BLaER1 (cell line): Measurements from ENCODE around the gene CHST10.

Experiments used
- H3K27ac ChIP-seq: shearing (Covaris generic); formaldehyde crosslinking; 2 replicates; pipeline ENCODE4 v1.8.1; 2022
- H3K27me3 ChIP-seq: shearing (Covaris generic); formaldehyde crosslinking; 2 replicates; pipeline ENCODE4 v1.8.1; 2022
- H3K36me3 ChIP-seq: shearing (Covaris generic); formaldehyde crosslinking; 2 replicates; pipeline ENCODE4 v1.8.1; 2022
- H3K4me1 ChIP-seq: shearing (Covaris generic); formaldehyde crosslinking; 2 replicates; pipeline ENCODE4 v1.8.1; 2022
- H3K4me2 ChIP-seq: shearing (Covaris generic); formaldehyde crosslinking; 2 replicates; pipeline ENCODE4 v1.8.1; 2022
- H3K4me3 ChIP-seq: shearing (Covaris generic); formaldehyde crosslinking; 2 replicates; pipeline ENCODE4 v1.8.1; 2022
- H3K9ac ChIP-seq: shearing (Covaris generic); formaldehyde crosslinking; 2 replicates; pipeline ENCODE4 v1.8.1; 2022
- H3K9me3 ChIP-seq: shearing (Covaris generic); formaldehyde crosslinking; 2 replicates; pipeline ENCODE4 v1.8.1; 2022
- H4K20me1 ChIP-seq: shearing (Covaris generic); formaldehyde crosslinking; 2 replicates; pipeline ENCODE4 v1.8.1; 2022
- Cebpa-rat ChIP-seq: shearing (Covaris generic); IDR thresholded peaks from 2 replicates; pipeline ENCODE4 v1.8.1; 2022

The CHST10 gene

DNA sequence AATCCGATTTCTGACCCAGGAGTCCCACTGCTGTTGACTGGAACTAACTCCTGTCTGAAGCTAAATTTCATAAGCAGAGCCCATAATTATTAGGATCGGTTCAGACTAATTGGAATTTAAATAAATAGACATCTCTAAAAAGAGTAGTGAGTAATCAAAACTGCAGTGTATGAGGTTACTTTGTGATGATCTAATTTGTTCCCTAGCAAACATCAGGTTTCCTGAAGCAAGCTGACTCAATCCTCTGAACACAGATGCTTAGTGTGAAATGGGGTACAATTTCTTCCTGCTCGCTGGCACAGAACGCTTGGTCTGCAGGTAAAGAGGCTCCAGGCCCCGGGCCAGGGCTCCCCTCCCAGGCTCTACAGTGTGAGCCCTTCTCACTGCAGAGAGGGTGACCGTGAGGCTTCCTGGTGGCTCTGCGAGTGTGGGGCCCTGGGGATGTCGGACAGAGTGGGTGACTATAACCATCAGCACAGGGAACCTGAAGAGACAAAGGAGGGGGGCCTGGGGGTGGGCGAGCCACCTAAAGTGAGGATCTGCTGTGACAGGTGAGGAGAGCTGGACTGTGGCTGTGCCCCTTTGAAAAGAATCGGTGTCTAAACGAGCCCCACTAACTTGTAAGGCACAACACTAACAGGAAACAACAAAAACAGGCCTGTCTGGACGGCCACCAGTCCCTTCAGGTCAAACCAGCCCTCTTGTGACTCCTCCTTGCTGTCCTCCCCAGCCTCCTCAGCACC, 20.2 kb downstream of the CHST10 start:
- Histone ChIP-seq H3K27me3 (no peaks in the 10 kb centered on the region), H3K4me2 (no peak overlapping the region), H3K4me1 (peaks cover 26% of the 10 kb centered on the region), H3K9ac (no peak overlapping the region), H3K36me3 (peaks cover 71% of the 10 kb centered on the region), H4K20me1 (no peaks in the 10 kb centered on the region), H3K27ac (no peak overlapping the region), H3K9me3 (no peaks in the 10 kb centered on the region), H3K4me3 (no peak overlapping the region)
- TF ChIP-seq Cebpa-rat, result no peak

DNA sequence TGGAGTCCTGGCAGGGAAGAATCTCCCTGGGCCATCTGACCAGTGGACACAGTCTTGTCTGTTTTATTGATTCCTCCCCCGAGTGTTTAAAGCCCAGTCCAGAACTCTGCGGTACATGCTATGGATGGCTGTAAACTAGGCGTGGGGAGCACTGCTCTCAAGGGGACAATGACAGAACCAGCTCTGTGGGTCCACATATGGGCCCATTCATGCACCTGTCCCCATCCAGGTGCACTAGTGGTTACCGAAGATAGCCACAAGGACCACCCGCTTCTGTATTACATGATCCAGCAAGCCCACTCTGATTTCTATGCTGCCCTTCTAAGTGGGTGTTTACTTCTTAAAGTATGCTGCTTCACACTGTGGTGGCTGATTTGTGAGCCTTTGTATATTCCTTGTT, 21.0 kb downstream of the CHST10 start:
- H3K9ac ChIP-seq, result no peak overlapping the region
- peaks cover 26% of the 10 kb centered on the region for H3K4me1 ChIP-seq
- TF ChIP-seq Cebpa-rat, result no peak
- no peaks in the 10 kb centered on the region for H3K27me3 ChIP-seq
- no peak overlapping the region for H3K27ac ChIP-seq
- peaks cover 71% of the 10 kb centered on the region for H3K36me3 ChIP-seq
- no peak overlapping the region for H3K4me3 ChIP-seq
- no peak overlapping the region for H3K4me2 ChIP-seq
- no peaks in the 10 kb centered on the region for H4K20me1 ChIP-seq
- no peaks in the 10 kb centered on the region for H3K9me3 ChIP-seq

DNA sequence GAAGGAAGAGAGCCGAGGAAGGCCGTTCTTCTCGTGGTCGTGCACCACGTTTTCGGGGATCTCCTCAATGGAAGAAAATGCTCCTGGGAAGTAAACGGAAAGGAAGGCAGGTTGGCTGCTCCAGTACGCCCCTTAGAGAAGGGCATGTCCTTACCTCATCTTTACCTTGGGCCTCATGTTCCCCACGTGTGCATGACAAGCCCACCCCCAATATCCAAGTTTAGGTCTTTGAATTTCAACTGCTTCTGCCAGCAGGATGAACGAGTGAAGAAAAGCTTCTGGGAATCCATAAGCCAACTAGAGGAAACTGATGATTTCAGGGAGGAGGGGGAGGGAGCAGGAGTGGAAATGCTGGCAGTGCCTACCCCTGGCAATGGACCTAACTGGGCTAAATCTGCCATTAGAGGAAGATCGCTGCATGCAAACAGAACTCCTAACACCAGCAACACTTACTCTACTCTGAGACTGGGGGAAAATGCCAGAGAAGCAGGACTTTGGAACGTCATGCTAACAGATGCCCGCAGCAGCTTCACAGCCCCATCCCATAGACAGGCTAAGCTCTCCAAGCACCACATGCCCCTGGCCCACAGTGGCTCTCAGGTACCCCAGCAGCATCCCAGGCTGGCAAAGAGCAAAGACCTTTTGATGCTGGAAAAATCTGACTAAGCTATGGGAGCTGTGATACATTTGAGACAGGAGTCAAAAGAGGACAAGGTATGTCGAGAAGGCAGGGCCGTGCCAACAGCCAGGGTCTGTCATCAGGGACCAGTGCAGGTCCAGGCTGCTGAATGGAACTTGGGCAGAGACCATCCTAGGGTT, 21.7 kb downstream of the CHST10 start:
- Histone ChIP-seq H4K20me1 (no peaks in the 10 kb centered on the region), H3K9me3 (no peaks in the 10 kb centered on the region), H3K4me2 (no peak overlapping the region), H3K9ac (no peak overlapping the region), H3K4me3 (no peak overlapping the region), H3K36me3 (peaks cover 66% of the 10 kb centered on the region), H3K27ac (no peak overlapping the region), H3K4me1 (peaks cover 26% of the 10 kb centered on the region), H3K27me3 (no peaks in the 10 kb centered on the region)
- no peak for TF ChIP-seq Cebpa-rat

DNA sequence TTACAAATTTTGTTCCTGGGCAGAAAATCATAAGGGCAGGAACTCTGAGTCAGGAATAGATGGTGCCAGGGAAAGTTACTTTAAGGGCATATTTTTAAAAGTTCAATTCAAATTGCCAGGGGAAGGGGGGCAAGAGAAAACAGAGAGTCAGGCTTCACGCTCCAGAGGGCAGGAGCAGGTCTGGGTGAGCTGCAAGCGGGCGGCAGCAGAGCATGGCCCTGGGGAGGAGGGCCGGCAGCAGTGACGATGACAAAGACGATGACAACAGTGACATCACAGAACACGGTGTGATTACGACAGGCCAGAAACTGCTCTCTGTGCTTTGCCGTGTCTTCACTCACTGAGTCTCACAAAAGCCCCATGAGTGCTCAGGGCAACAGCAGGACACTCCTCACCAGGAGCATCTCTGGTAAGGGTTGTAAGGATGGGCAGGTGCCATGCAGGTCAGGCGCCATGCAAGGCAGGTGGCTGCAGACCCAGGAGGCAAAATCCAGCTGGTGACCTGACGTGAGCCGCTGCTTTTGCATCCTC, 23.3 kb downstream of the CHST10 start:
- no peaks in the 10 kb centered on the region for H4K20me1 ChIP-seq
- no peak overlapping the region; the same call in 1 of the 2 replicates for H3K27ac ChIP-seq
- peaks cover 18% of the 10 kb centered on the region for H3K4me1 ChIP-seq
- H3K36me3 ChIP-seq, result peaks cover 54% of the 10 kb centered on the region
- peak overlapping the region; percentile 31 for H3K4me2 ChIP-seq
- TF ChIP-seq Cebpa-rat, result no peak
- no peak overlapping the region for H3K9ac ChIP-seq
- H3K27me3 ChIP-seq, result no peaks in the 10 kb centered on the region
- no peaks in the 10 kb centered on the region for H3K9me3 ChIP-seq
- no peak overlapping the region for H3K4me3 ChIP-seq

DNA sequence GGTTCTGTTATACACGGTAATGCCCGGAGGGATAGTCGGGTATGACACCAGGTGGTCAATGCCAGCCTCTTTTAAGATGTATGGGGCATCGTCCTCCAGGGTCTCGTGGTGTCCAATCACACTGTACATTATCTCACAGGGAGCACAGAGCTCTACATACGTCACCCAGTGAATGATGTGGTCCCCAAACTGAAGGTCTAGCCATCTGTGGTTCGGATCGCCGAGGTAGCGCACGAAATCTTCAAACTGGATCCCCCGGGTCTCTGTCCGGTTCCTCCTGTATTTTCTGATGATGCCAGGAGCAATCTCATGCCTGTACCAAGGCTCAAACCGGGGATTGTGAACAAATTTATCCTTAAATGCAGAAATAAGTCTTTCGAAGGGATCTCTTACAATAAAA, 24.1 kb downstream of the CHST10 start:
- Histone ChIP-seq H3K9me3 (no peaks in the 10 kb centered on the region), H3K27me3 (no peaks in the 10 kb centered on the region), H4K20me1 (no peaks in the 10 kb centered on the region), H3K27ac (no peak overlapping the region), H3K36me3 (peaks cover 54% of the 10 kb centered on the region), H3K4me2 (no peak overlapping the region), H3K4me1 (peaks cover 22% of the 10 kb centered on the region), H3K9ac (no peak overlapping the region), H3K4me3 (no peak overlapping the region)
- no peak for TF ChIP-seq Cebpa-rat

DNA sequence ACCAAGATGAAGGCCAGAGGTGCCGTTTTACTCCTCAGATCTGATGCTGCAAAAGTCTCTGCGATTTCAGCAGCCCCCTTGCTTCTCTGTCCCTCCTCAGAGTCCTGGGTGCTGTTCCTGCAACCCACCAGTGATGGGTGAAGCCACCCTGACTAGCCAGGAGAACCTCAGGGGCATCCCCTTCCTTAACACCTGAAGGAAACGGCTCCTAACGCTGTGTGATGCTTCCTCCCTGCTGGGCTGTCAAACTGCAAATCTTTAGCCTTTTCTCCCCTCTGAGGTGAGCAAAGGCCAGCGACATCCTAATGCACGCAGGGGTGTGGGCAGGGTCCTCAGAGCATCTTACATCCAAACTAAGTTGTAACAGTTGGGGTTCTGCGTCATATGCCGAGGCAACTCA, 24.8 kb downstream of the CHST10 start:
- H3K4me2 ChIP-seq, result no peak overlapping the region
- H3K4me1 ChIP-seq, result peaks cover 27% of the 10 kb centered on the region
- H3K9ac ChIP-seq, result no peak overlapping the region
- H3K27ac ChIP-seq, result no peak overlapping the region
- H3K9me3 ChIP-seq, result no peaks in the 10 kb centered on the region
- H3K4me3 ChIP-seq, result no peak overlapping the region
- H4K20me1 ChIP-seq, result no peaks in the 10 kb centered on the region
- H3K36me3 ChIP-seq, result peaks cover 48% of the 10 kb centered on the region
- no peak for TF ChIP-seq Cebpa-rat
- no peaks in the 10 kb centered on the region for H3K27me3 ChIP-seq

DNA sequence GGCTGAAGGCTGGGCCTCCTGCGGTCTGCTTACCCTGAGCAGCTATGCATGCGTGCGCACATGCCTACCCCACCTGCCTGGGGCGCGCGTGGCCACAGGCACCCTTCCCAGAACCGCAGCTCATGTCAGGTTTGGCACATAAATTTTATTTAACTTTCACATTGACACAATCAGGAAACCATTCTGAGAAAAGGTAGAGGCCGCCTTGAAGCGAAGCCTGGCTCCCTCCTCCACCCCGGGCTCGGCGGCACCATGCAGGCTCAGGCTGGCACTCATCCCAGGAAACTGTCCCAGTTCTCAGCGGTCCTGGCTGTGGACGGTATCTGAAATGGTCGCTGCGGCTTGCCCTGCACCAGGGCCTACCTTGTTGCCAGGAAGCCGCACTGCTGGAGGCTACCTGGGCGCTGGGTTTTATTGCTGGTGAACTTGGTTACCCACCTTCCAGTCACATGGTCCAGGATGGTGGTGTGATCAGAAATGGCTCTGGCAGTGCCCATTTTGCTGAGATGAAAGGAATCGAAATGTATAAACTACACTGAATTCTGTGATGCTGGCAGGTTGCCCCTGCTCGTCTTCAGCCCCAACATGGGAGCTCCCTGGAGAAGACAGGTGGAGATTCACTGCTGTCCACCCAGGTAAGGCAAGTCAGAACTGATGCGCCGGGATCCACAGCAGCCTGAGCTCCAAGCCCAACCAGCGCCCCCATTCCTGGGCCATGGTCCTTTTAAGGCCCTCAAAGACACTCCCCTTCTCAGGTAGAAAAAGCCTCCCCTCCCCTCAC, 25.5 kb downstream of the CHST10 start:
- no peaks in the 10 kb centered on the region for H4K20me1 ChIP-seq
- no peak for TF ChIP-seq Cebpa-rat
- H3K4me1 ChIP-seq, result peaks cover 27% of the 10 kb centered on the region
- H3K27me3 ChIP-seq, result no peaks in the 10 kb centered on the region
- H3K9ac ChIP-seq, result no peak overlapping the region
- peaks cover 41% of the 10 kb centered on the region for H3K36me3 ChIP-seq
- no peaks in the 10 kb centered on the region for H3K9me3 ChIP-seq
- H3K27ac ChIP-seq, result no peak overlapping the region
- H3K4me3 ChIP-seq, result no peak overlapping the region
- no peak overlapping the region for H3K4me2 ChIP-seq

DNA sequence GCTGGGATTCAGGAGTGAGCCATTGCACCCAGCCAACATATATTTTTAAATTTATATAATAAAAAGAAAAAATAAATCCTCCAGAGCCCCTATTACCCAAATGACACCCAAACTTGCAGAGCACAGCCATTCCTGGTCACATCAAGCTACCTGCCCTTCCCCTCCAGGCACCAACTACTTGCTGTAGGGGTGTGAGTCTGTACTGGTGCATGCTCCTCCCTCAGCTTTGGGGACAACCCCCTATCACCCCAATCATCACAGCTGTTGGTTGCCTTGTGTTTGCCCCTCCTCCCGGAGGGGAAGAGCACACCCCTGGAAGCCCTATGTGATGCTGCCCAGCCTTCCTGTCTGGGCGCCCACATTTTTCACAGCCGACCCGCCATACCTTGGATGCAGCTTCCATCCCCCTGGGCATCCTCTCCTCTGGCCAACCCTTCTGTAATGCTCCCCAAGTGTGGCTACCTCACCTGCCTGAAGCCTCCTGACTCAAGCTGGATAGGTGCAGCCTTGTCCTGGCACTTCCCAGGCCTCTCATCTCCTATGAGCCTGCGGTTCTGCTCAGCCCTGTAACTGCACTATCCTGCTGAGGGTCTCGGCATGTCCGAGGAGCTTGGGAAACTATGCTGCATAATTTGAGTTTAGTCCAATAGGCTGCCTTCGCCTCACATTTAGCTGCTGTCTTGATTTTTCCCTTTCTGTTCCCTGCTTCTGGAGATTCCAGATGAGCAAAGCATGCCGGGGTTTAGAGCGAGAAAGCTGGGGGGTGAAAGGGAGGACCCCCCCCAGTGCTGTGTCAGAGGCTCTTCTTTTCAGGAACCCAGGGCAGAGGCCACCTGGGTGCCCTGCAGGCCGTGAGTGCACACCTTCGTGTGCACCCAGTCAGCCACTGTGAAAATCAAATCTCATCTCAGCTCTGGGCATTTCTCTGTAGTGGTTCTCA, 27.2 kb downstream of the CHST10 start:
- Histone ChIP-seq H3K9me3 (no peaks in the 10 kb centered on the region), H3K4me2 (no peak overlapping the region), H3K27ac (no peak overlapping the region), H3K4me1 (peaks cover 27% of the 10 kb centered on the region), H4K20me1 (no peaks in the 10 kb centered on the region), H3K9ac (no peak overlapping the region), H3K36me3 (peaks cover 28% of the 10 kb centered on the region), H3K27me3 (no peaks in the 10 kb centered on the region), H3K4me3 (no peak overlapping the region)
- no peak for TF ChIP-seq Cebpa-rat

DNA sequence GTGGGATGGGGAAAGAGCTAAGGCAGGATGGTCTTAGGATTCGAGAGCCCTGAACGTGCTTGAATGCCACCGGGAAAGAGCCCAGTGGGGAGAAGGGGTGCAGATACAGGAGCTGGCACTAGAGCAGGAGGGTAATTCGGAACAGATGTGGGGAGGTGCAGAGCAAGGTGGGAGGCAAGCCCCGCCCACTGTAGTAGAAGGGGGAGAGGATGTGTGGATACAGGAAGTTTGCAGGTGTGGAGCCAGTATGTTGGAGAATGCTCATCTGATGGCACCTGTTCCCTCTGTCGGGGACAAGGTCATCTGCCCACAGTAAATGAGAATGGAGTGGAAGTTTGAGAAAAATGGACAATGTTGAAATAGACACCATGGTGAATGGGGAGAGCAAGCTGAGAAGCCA, 28.8 kb downstream of the CHST10 start:
- no peaks in the 10 kb centered on the region for H4K20me1 ChIP-seq

More for the DNA sequence above, 28.8 kb downstream of the CHST10 start:
- H3K27ac ChIP-seq, result no peak overlapping the region
- no peaks in the 10 kb centered on the region for H3K27me3 ChIP-seq
- H3K4me1 ChIP-seq, result peaks cover 13% of the 10 kb centered on the region
- H3K4me2 ChIP-seq, result peak overlapping the region; percentile 5; the same call in 1 of the 2 replicates
- no peaks in the 10 kb centered on the region for H3K9me3 ChIP-seq
- TF ChIP-seq Cebpa-rat, result no peak
- H3K9ac ChIP-seq, result no peak overlapping the region
- peaks cover 24% of the 10 kb centered on the region for H3K36me3 ChIP-seq
- H3K4me3 ChIP-seq, result no peak overlapping the region
